Endodermal cell (in vitro differentiated cells): ENCODE data around the gene MINDY4B. TPM values are rescaled to one million over a fixed set of nuclear protein-coding genes. Genes with fewer than 3 reads are reported as not detected.

Source experiments
- DNase-seq: peaks from one replicate; pipeline ENCODE4 v3.0.0-alpha.2; 2017
- H3K27ac ChIP-seq: 2 replicates; pipeline ENCODE4 v1.5.1; 2013; ENCODE audit warnings: mild to moderate bottlenecking, low read depth, low read length, moderate library complexity
- H3K27me3 ChIP-seq: 2 replicates; pipeline ENCODE4 v1.6.1; 2013; ENCODE audit warnings: mild to moderate bottlenecking, low read length, moderate library complexity; ENCODE audit not compliant: insufficient read depth, control insufficient read depth, poor library complexity, severe bottlenecking
- H3K36me3 ChIP-seq: 2 replicates; pipeline ENCODE4 v1.7.0; 2013; ENCODE audit warnings: mild to moderate bottlenecking, low read length, moderate library complexity; ENCODE audit not compliant: control insufficient read depth, insufficient read depth
- H3K4me1 ChIP-seq: one replicate; pipeline ENCODE4 v1.7.0; 2013; ENCODE audit warnings: low read length; ENCODE audit not compliant: control insufficient read depth, insufficient read depth
- H3K4me3 ChIP-seq: 2 replicates; pipeline ENCODE4 v1.5.1; 2013; ENCODE audit warnings: mild to moderate bottlenecking, low read length, moderate library complexity
- H3K9ac ChIP-seq: 2 replicates; pipeline ENCODE4 v1.6.1; 2013; ENCODE audit warnings: mild to moderate bottlenecking, low read length, moderate library complexity; ENCODE audit not compliant: poor library complexity, severe bottlenecking; ENCODE audit errors: extremely low read depth
- H3K9me3 ChIP-seq: 2 replicates; pipeline ENCODE4 v1.6.1; 2013; ENCODE audit warnings: mild to moderate bottlenecking, low read length, moderate library complexity; ENCODE audit not compliant: control insufficient read depth
- H3K27ac Mint-ChIP-seq: 2 replicates; pipeline ENCODE4 v1.8.0; 2020; ENCODE audit warnings: mixed read lengths
- H3K27me3 Mint-ChIP-seq: 2 replicates; pipeline ENCODE4 v1.8.0; 2021; ENCODE audit warnings: mild to moderate bottlenecking, mixed read lengths; ENCODE audit not compliant: insufficient read depth
- H3K36me3 Mint-ChIP-seq: 2 replicates; pipeline ENCODE4 v1.8.0; 2020; ENCODE audit warnings: low read depth, mixed read lengths
- H3K4me1 Mint-ChIP-seq: 2 replicates; pipeline ENCODE4 v1.8.0; 2020; ENCODE audit warnings: mixed read lengths
- H3K4me3 Mint-ChIP-seq: 2 replicates; pipeline ENCODE4 v1.8.0; 2020; ENCODE audit warnings: mild to moderate bottlenecking, moderate library complexity, mixed read lengths
- H3K9me3 Mint-ChIP-seq: 2 replicates; pipeline ENCODE4 v1.8.0; 2020; ENCODE audit warnings: mild to moderate bottlenecking, mixed read lengths
- WGBS, 2 experiments: methylation state at CpG; one replicate each; pipeline versions ENCODE4 v1.1.5 to v1.1.7; 2013; ENCODE audit warnings: missing lambda C conversion rate in 2 of 2, mixed read lengths in 1 of 2; ENCODE audit not compliant: insufficient coverage in 1 of 2, insufficient read length in 1 of 2; 5-methylcytosine and 5-hydroxymethylcytosine counted together
- total RNA-seq, 2 donors: library from RNA; stranded (reverse); fragmentation: NEBNext Ultra II Directional in 1 of 2; extraction: Animal tissue kit (Norgen Biotek cat#: 25700) in 1 of 2; gene quantifications; 2 replicates in 1 of 2; 3 replicates in 1 of 2; pipeline ENCODE4 v1.2.1, GENCODE V29; 2021
- TF ChIP-seq, protein P1 (sequence below): fragments of 200-600 bp; sonication (generic); conservative IDR thresholded peaks from 2 replicates; pipeline ENCODE4 v1.5.0; 2021; ENCODE audit warnings: antibody characterized with exemption, mild to moderate bottlenecking

Gene MINDY4B
- total RNA-seq, 2 donors from 2014 or later: not detected

DNA sequence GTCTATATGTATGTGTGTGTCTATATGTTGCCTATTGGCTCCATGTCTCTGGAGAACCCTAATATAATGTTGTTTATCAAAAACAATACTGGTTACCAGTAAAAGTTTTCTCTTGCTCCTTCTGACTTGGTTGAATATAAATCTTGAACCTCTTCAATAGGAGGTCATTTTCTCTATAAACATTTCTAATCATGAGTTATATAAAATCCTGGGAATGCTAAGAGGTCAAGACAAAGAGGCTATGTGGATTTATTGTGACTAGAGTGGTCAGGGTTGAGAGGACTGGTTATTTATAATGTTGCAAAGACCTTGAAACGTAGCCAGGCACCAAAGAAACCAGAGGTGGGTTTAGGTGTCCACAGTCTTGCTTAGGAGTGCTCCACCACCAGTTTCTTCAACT, 1.2 kb upstream of the MINDY4B start:
- Mint-ChIP-seq H3K9me3 (no peaks in the 10 kb centered on the region), H3K4me3 (no peak overlapping the region), H3K36me3 (no peaks in the 10 kb centered on the region), H3K27me3 (no peaks in the 10 kb centered on the region), H3K4me1 (peaks cover 10% of the 10 kb centered on the region), H3K27ac (no peak overlapping the region)
- 95 to 100% methylated on average over 1 of the region's 1 CpG for WGBS, 2 experiments
- Histone ChIP-seq H3K27me3 (no peaks in the 10 kb centered on the region), H3K9me3 (no peaks in the 10 kb centered on the region), H3K27ac (no peak overlapping the region), H3K4me3 (no peak overlapping the region), H3K4me1 (no peaks in the 10 kb centered on the region), H3K9ac (no peak overlapping the region), H3K36me3 (no peaks in the 10 kb centered on the region)
- DNase-seq: no peak
- TF ChIP-seq, protein P1, sequence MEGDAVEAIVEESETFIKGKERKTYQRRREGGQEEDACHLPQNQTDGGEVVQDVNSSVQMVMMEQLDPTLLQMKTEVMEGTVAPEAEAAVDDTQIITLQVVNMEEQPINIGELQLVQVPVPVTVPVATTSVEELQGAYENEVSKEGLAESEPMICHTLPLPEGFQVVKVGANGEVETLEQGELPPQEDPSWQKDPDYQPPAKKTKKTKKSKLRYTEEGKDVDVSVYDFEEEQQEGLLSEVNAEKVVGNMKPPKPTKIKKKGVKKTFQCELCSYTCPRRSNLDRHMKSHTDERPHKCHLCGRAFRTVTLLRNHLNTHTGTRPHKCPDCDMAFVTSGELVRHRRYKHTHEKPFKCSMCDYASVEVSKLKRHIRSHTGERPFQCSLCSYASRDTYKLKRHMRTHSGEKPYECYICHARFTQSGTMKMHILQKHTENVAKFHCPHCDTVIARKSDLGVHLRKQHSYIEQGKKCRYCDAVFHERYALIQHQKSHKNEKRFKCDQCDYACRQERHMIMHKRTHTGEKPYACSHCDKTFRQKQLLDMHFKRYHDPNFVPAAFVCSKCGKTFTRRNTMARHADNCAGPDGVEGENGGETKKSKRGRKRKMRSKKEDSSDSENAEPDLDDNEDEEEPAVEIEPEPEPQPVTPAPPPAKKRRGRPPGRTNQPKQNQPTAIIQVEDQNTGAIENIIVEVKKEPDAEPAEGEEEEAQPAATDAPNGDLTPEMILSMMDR: no peak

DNA sequence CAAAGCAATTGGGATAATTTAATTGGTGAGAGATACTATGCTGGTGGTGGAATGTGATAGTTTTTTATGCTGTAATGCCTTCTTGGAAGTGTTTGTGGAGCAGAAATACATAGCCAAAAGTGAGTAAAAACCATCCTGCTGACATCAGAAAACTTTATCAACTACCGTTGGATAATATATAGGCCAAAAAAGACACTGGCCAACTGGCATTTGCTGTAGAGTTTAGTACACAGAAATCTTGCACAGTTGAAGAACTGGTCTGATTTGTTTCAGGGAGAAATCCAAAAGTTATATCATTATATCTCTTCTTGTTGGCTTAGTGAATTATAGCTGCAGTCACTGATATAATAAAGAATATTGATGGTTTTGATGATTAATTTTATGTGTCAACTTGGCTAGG, 507 bp upstream of the MINDY4B start:
- H3K27ac Mint-ChIP-seq: no peak overlapping the region

DNA sequence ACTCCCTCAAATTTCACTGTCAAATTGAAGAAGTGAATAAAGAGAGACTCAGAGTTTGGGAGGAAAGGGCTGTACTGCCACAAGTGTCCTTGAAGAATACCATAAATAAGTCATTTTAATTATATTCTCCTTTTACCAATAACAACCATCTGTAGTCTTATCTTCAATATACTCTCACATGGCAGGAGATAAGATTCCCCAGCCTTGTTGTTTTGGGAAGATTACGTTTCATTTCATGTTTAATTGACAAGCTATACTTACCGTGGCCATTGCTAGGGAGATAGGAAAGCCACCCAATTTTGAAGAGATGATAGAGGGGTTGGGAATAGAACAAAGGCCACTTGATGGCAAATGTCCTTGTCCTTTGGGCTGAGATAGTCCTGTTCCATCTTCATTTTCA, 2.3 kb downstream of the MINDY4B start:
- WGBS, 2 experiments: 100% methylated on average over 2 of the region's 2 CpGs
- Mint-ChIP-seq H3K4me3 (no peak overlapping the region), H3K27me3 (no peaks in the 10 kb centered on the region)

More for the DNA sequence above, 507 bp upstream of the MINDY4B start:
- DNase-seq: no peak
- TF ChIP-seq, protein P1: no peak
- Mint-ChIP-seq H3K9me3 (no peaks in the 10 kb centered on the region), H3K4me1 (peaks cover 10% of the 10 kb centered on the region), H3K4me3 (no peak overlapping the region), H3K27me3 (no peaks in the 10 kb centered on the region), H3K36me3 (no peaks in the 10 kb centered on the region)
- 95 to 100% methylated on average over 1 of the region's 1 CpG for WGBS, 2 experiments
- Histone ChIP-seq H3K9me3 (no peaks in the 10 kb centered on the region), H3K4me3 (no peak overlapping the region), H3K27me3 (no peaks in the 10 kb centered on the region), H3K4me1 (no peaks in the 10 kb centered on the region), H3K36me3 (no peaks in the 10 kb centered on the region), H3K27ac (no peak overlapping the region), H3K9ac (no peak overlapping the region)

More for the DNA sequence above, 2.3 kb downstream of the MINDY4B start:
- H3K9ac ChIP-seq: no peak overlapping the region
- H3K4me1 ChIP-seq: no peaks in the 10 kb centered on the region
- H3K4me3 ChIP-seq: no peak overlapping the region
- DNase-seq: no peak
- H3K9me3 ChIP-seq: no peaks in the 10 kb centered on the region
- no peaks in the 10 kb centered on the region for H3K36me3 ChIP-seq
- Mint-ChIP-seq H3K4me1 (no peaks in the 10 kb centered on the region), H3K9me3 (no peaks in the 10 kb centered on the region), H3K27ac (no peak overlapping the region), H3K36me3 (no peaks in the 10 kb centered on the region)
- TF ChIP-seq, protein P1: no peak
- no peaks in the 10 kb centered on the region for H3K27me3 ChIP-seq
- no peak overlapping the region for H3K27ac ChIP-seq
